HepG2 (cell line): ENCODE data around the gene QTRT2. TPM values are rescaled to one million over a fixed set of nuclear protein-coding genes. Genes with fewer than 3 reads are reported as not detected.

Experiments
- ATAC-seq: fragments of 200-7000 bp; cut with Tn5 transposase; 3 replicates; pipeline ENCODE4 v1.9.1; 2020; ENCODE audit warnings: mild to moderate bottlenecking, moderate library complexity
- BruUV-seq: library from RNA; stranded (reverse); fragments of 400-500 nt; replicated peaks from 2 replicates; lab custom pipeline; 2021; lab: Mats Ljungman, UMichigan
- CTCF ChIA-PET: fragments of 300-600 bp; formaldehyde crosslinking; extraction: SDS; loops from one replicate; lab custom pipeline; 2021; ENCODE audit warnings: low total read pairs, inconsistent platforms, low intra/inter-chr PET ratio; lab: Yijun Ruan, JAX
- POLR2A ChIA-PET: fragments of 350-600 bp; sonication (Branson Sonifier 250); formaldehyde crosslinking; loops from one replicate; lab custom pipeline; 2020; ENCODE audit warnings: antibody characterized with exemption, inconsistent platforms; lab: Yijun Ruan, JAX
- DNase-seq: peaks from one replicate; pipeline ENCODE4 v3.0.0-alpha.2; 2015; ENCODE audit warnings: low spot score
- FAIRE-seq: peaks from 3 replicates; lab custom pipeline; 2011; peaks lifted over from hg19 to GRCh38; lab: Jason Lieb, UNC
- H2AFZ ChIP-seq: one replicate; pipeline ENCODE4 v1.6.1; 2011; ENCODE audit warnings: low read length, inconsistent platforms
- H3K27ac ChIP-seq: fragments of 300-600 bp; 3 replicates; pipeline ENCODE4 v1.8.0; 2011; ENCODE audit warnings: mixed run types, mild to moderate bottlenecking, mixed read lengths, low read length, inconsistent platforms; ENCODE audit not compliant: insufficient read depth; ENCODE audit errors: extremely low read length
- H3K27me3 ChIP-seq, 2 experiments: fragments of 200-600 bp in 1 of 2; 2 replicates in 1 of 2; 3 replicates in 1 of 2; pipeline versions ENCODE4 v1.6.0 to v1.8.0; 2011; ENCODE audit warnings: low read length in 2 of 2, mild to moderate bottlenecking in 2 of 2, moderate library complexity in 2 of 2, inconsistent platforms in 1 of 2; ENCODE audit not compliant: insufficient read depth in 2 of 2, control insufficient read depth in 1 of 2
- H3K36me3 ChIP-seq, 2 experiments: fragments of 200-600 bp in 1 of 2; replicated peaks in 1 of 2; 2 replicates in 1 of 2; 3 replicates in 1 of 2; pipeline versions ENCODE4 v1.5.1 to v1.8.0; 2011; ENCODE audit warnings: low read length in 2 of 2, inconsistent platforms in 1 of 2; ENCODE audit not compliant: insufficient read depth in 2 of 2, control insufficient read depth in 1 of 2
- H3K4me1 ChIP-seq: 2 replicates; pipeline ENCODE4 v1.5.1; 2012; ENCODE audit warnings: low read length, inconsistent platforms; ENCODE audit not compliant: insufficient read depth
- H3K4me2 ChIP-seq: 2 replicates; pipeline ENCODE4 v1.6.0; 2011; ENCODE audit warnings: low read depth, low read length, inconsistent platforms
- H3K4me3 ChIP-seq, 3 experiments: fragments of 200-600 bp in 1 of 3; sonication (generic), shearing (Covaris generic) in 1 of 3; replicated peaks in 1 of 3; 2 replicates each; pipeline ENCODE4 v1.5.1; 2011 to 2016; ENCODE audit warnings: low read length in 3 of 3, inconsistent platforms in 2 of 3, low read depth in 2 of 3, mild to moderate bottlenecking in 2 of 3, control low read depth in 1 of 3, mixed read lengths in 1 of 3; ENCODE audit not compliant: insufficient read depth in 1 of 3
- H3K79me2 ChIP-seq: one replicate; pipeline ENCODE4 v1.6.1; 2011; ENCODE audit warnings: low read length, inconsistent platforms; ENCODE audit not compliant: insufficient read depth
- H3K9ac ChIP-seq: 2 replicates; pipeline ENCODE4 v1.6.0; 2011; ENCODE audit warnings: mild to moderate bottlenecking, low read depth, low read length, inconsistent platforms; ENCODE audit not compliant: insufficient read depth
- H3K9me3 ChIP-seq: 2 replicates; pipeline ENCODE4 v1.5.1; 2012; ENCODE audit warnings: mild to moderate bottlenecking, low read length
- H4K20me1 ChIP-seq: 2 replicates; pipeline ENCODE4 v1.6.0; 2011; ENCODE audit warnings: inconsistent platforms, mild to moderate bottlenecking, low read length, moderate library complexity; ENCODE audit not compliant: insufficient read depth
- MLXIP ChIP-seq: sonication (generic); formaldehyde crosslinking; IDR thresholded peaks from 2 replicates; pipeline ENCODE4 v1.9.0; 2021; ENCODE audit warnings: missing genetic modification reagents, borderline replicate concordance
- PRPF4 ChIP-seq: fragments of 200-400 bp; formaldehyde crosslinking; IDR thresholded peaks from 2 replicates; pipeline ENCODE4 v1.6.1; 2016; ENCODE audit warnings: low read length, low read depth; ENCODE audit not compliant: poor library complexity, severe bottlenecking
- U2AF2 ChIP-seq: fragments of 200-400 bp; formaldehyde crosslinking; IDR thresholded peaks from 2 replicates; pipeline ENCODE4 v1.6.1; 2017; ENCODE audit warnings: low read depth, mild to moderate bottlenecking, low read length
- ZNF142 ChIP-seq: sonication (generic); formaldehyde crosslinking; IDR thresholded peaks from 2 replicates; pipeline ENCODE4 v1.4.0; 2020; ENCODE audit warnings: missing genetic modification reagents
- ZNF205 ChIP-seq: IDR thresholded peaks from 2 replicates; pipeline ENCODE4 v1.6.1; 2018; ENCODE audit warnings: missing biosample characterization, missing genetic modification reagents
- ZNF737 ChIP-seq: sonication (generic); formaldehyde crosslinking; IDR thresholded peaks from 2 replicates; pipeline ENCODE4 v1.5.0; 2020; ENCODE audit warnings: missing genetic modification reagents, mild to moderate bottlenecking, borderline replicate concordance
- WGBS: methylation state at CpG from one replicate; pipeline ENCODE4 v1.1.6; 2017; ENCODE audit warnings: low lambda C conversion rate; 5-methylcytosine and 5-hydroxymethylcytosine counted together
- in situ Hi-C: cut with HindIII; loops from 2 replicates; pipeline ENCODE4 v1.10.0; 2017; ENCODE audit warnings: low pct_unique_long_range_greater_than_20kb; ENCODE audit not compliant: extremely low pct_ligation_motif_present
- intact Hi-C: fragments of 100-400 bp; cut with micrococcal nuclease; formaldehyde crosslinking; loops from one replicate; pipeline ENCODE4 v1.10.0; 2022; ENCODE audit not compliant: unreplicated experiment
- polyA plus RNA-seq, 8 experiments: library from polyadenylated mRNA; depleted of rRNA in 3 of 8; stranded (reverse) in 7 of 8; unstranded in 1 of 8; fragments of >200 nt; fragmentation: Illumina TruSeq in 4 of 8; extraction: Trizol in 4 of 8; gene quantifications; 2 replicates each; pipeline versions ENCODE4 v1.2.1 to v1.2.3, GENCODE V29; 2011 to 2016; ENCODE audit warnings: low read depth in 4 of 8, missing spikeins in 1 of 8, mixed read lengths in 1 of 8; ENCODE audit not compliant: insufficient read depth in 1 of 8
- total RNA-seq, 5 experiments: library from RNA; depleted of rRNA; stranded (reverse); fragments of >200 nt; fragmentation: Illumina TruSeq; extraction: Trizol; gene quantifications; 2 replicates each; pipeline ENCODE4 v1.2.3, GENCODE V29; 2016; ENCODE audit warnings: low read depth in 1 of 5

Gene QTRT2
- total and polyA plus RNA-seq, 2 of the 13 experiments (the other 11 are each of a cell fraction or from before 2014, with no cell fraction given): 7.1 to 33.4 TPM

GRCh38 chr3:114033721-114034120 lies 22.8 kb upstream of the QTRT2 start:
- BruUV-seq: no TSS peak
- no peak overlapping the region for H2AFZ ChIP-seq
- POLR2A ChIA-PET: no interaction called here
- H3K4me3 ChIP-seq: no peak overlapping the region
- CTCF ChIA-PET: no interaction called here
- H3K27me3 ChIP-seq: no peaks in the 10 kb centered on the region
- H3K9ac ChIP-seq: no peak overlapping the region
- H3K4me2 ChIP-seq: no peak overlapping the region
- H3K4me1 ChIP-seq: no peaks in the 10 kb centered on the region
- no peaks in the 10 kb centered on the region for H3K9me3 ChIP-seq
- H4K20me1 ChIP-seq: no peaks in the 10 kb centered on the region
- intact Hi-C loops: no loop called here
- in situ Hi-C loops: no loop called here
- DNase-seq (no peak), ATAC-seq (no peak), FAIRE-seq (no peak)
- H3K79me2 ChIP-seq: no peaks in the 10 kb centered on the region
- TF ChIP-seq U2AF2 (no peak), ZNF737 (CRISPR knock-in tag) (no peak), PRPF4 (no peak), MLXIP (CRISPR knock-in tag) (no peak), ZNF205 (CRISPR knock-in tag) (no peak), ZNF142 (CRISPR knock-in tag) (no peak)
- no peaks in the 10 kb centered on the region for H3K36me3 ChIP-seq
- H3K27ac ChIP-seq: no peak overlapping the region
- WGBS: 24% methylated on average over 1 of the region's 1 CpG
